HCT116 (cell line): ENCODE results near the gene TMEM60. TPM values are rescaled to one million over a fixed set of nuclear protein-coding genes. Genes with fewer than 3 reads are reported as not detected.

ENCODE experiments used
- ATAC-seq: fragments of 200-7000 bp; cut with Tn5 transposase; 2 replicates; pipeline ENCODE4 v1.9.1; 2020; ENCODE audit warnings: mild to moderate bottlenecking, moderate library complexity
- BruUV-seq: library from RNA; stranded (reverse); fragments of 400-500 nt; replicated peaks from 2 replicates; lab custom pipeline; 2021; lab: Mats Ljungman, UMichigan
- CTCF ChIA-PET: fragments of 300-600 bp; sonication (Branson Sonifier 250); formaldehyde crosslinking; loops from one replicate; lab custom pipeline; 2021; ENCODE audit warnings: antibody characterized with exemption; lab: Charles Lee
- POLR2A ChIA-PET: fragments of 300-600, 350-600 bp; sonication (Branson Sonifier 250); formaldehyde crosslinking; loops from one replicate; lab custom pipeline; 2021; ENCODE audit warnings: antibody characterized with exemption; lab: Charles Lee
- RAD21 ChIA-PET, 2 experiments: fragments of 300-600 bp; sonication (Branson Sonifier 250); formaldehyde crosslinking; loops; one replicate each; lab custom pipeline; 2023; ENCODE audit warnings: low total read pairs in 2 of 2; ENCODE audit not compliant: uncharacterized antibody in 2 of 2, unreplicated experiment in 2 of 2, low non-redundant PET in 1 of 2; lab: Charles Lee
- DNase-seq: peaks from one replicate; pipeline ENCODE4 v3.0.0-alpha.2; 2010; ENCODE audit warnings: low read depth, low spot score
- H2AFZ ChIP-seq: fragments of 200-600 bp; shearing (Covaris generic), sonication (generic); 2 replicates; pipeline ENCODE4 v1.6.1; 2017; ENCODE audit warnings: low read depth, mixed run types, mixed read lengths, antibody characterized with exemption, low read length; ENCODE audit not compliant: poor library complexity, severe bottlenecking
- H3K27ac ChIP-seq: 2 replicates; pipeline ENCODE4 v1.5.1; 2012; ENCODE audit warnings: low read depth, low read length
- H3K27me3 ChIP-seq: fragments of 200-600 bp; sonication (generic); 2 replicates; pipeline ENCODE4 v1.6.1; 2016; ENCODE audit warnings: mixed run types, low read length, mixed read lengths; ENCODE audit not compliant: insufficient read depth
- H3K36me3 ChIP-seq, 2 experiments: fragments of 200-500 bp in 1 of 2; fragments of 200-600 bp in 1 of 2; sonication (Bioruptor generic) in 1 of 2; sonication (generic) in 1 of 2; 2 replicates each; pipeline versions ENCODE4 v1.5.1 to v1.6.1; 2014 to 2016; ENCODE audit warnings: low read length in 2 of 2, inconsistent platforms in 1 of 2, mixed read lengths in 1 of 2, mixed run types in 1 of 2; ENCODE audit not compliant: insufficient read depth in 2 of 2, control insufficient read depth in 1 of 2
- H3K4me1 ChIP-seq, 2 experiments: fragments of 200-600 bp in 1 of 2; sonication (generic) in 1 of 2; 2 replicates each; pipeline versions ENCODE4 v1.5.1 to v1.6.1; 2012 to 2017; ENCODE audit warnings: low read length in 2 of 2, inconsistent platforms in 1 of 2, mild to moderate bottlenecking in 1 of 2, mixed read lengths in 1 of 2, mixed run types in 1 of 2, moderate library complexity in 1 of 2; ENCODE audit not compliant: insufficient read depth in 2 of 2, control insufficient read depth in 1 of 2
- H3K4me2 ChIP-seq: fragments of 200-600 bp; sonication (generic); 2 replicates; pipeline ENCODE4 v1.6.1; 2017; ENCODE audit warnings: mixed run types, low read length, mixed read lengths
- H3K4me3 ChIP-seq, 2 experiments: fragments of 200-600 bp in 1 of 2; sonication (generic) in 1 of 2; replicated peaks in 1 of 2; 2 replicates each; pipeline ENCODE4 v1.5.1; 2011 to 2016; ENCODE audit warnings: low read length in 2 of 2, control low read depth in 1 of 2, low read depth in 1 of 2, mild to moderate bottlenecking in 1 of 2, mixed read lengths in 1 of 2, mixed run types in 1 of 2
- H3K79me2 ChIP-seq: fragments of 200-600 bp; sonication (generic); 2 replicates; pipeline ENCODE4 v1.6.1; 2017; ENCODE audit warnings: mild to moderate bottlenecking, mixed run types, low read length, moderate library complexity, mixed read lengths; ENCODE audit not compliant: insufficient read depth
- H3K9ac ChIP-seq: fragments of 200-600 bp; sonication (generic); 2 replicates; pipeline ENCODE4 v1.6.1; 2016; ENCODE audit warnings: low read length, mixed read lengths
- H3K9me2 ChIP-seq: fragments of 200-600 bp; sonication (generic), shearing (Covaris generic); 2 replicates; pipeline ENCODE4 v1.6.1; 2017; ENCODE audit warnings: mixed run types, mild to moderate bottlenecking, moderate library complexity; ENCODE audit not compliant: insufficient read depth
- H3K9me3 ChIP-seq, 2 experiments: fragments of 200-500 bp in 1 of 2; fragments of 200-600 bp in 1 of 2; sonication (Bioruptor generic) in 1 of 2; sonication (generic) in 1 of 2; 2 replicates each; pipeline ENCODE4 v1.6.1; 2014 to 2017; ENCODE audit warnings: low read length in 2 of 2, mixed read lengths in 2 of 2, inconsistent platforms in 1 of 2, low read depth in 1 of 2, mild to moderate bottlenecking in 1 of 2, mixed run types in 1 of 2, moderate library complexity in 1 of 2; ENCODE audit not compliant: control insufficient read depth in 1 of 2, insufficient read depth in 1 of 2
- H4K20me1 ChIP-seq: fragments of 200-600 bp; sonication (generic), shearing (Covaris generic); 2 replicates; pipeline ENCODE4 v1.6.1; 2017; ENCODE audit warnings: mixed run types, mild to moderate bottlenecking, moderate library complexity; ENCODE audit not compliant: insufficient read depth
- ATF3 ChIP-seq: IDR thresholded peaks from 2 replicates; pipeline ENCODE4 v1.6.1; 2012
- CBX3 ChIP-seq: IDR thresholded peaks from 2 replicates; pipeline ENCODE4 v1.6.1; 2012; ENCODE audit warnings: low read depth
- ELF1 ChIP-seq: IDR thresholded peaks from 2 replicates; pipeline ENCODE4 v1.6.1; 2012; ENCODE audit warnings: low read depth, borderline replicate concordance
- FOSL1 ChIP-seq: IDR thresholded peaks from 2 replicates; pipeline ENCODE4 v1.6.1; 2012; ENCODE audit warnings: low read depth
- MAX ChIP-seq: IDR thresholded peaks from 2 replicates; pipeline ENCODE4 v1.6.1; 2012
- SIN3A ChIP-seq: IDR thresholded peaks from 2 replicates; pipeline ENCODE4 v1.6.1; 2012; ENCODE audit warnings: low read depth
- YY1 ChIP-seq: IDR thresholded peaks from 2 replicates; pipeline ENCODE4 v1.6.1; 2011; ENCODE audit warnings: low read length, low read depth, moderate library complexity, mild to moderate bottlenecking; ENCODE audit not compliant: insufficient replicate concordance; ENCODE audit errors: extremely low read depth
- ZBTB33 ChIP-seq: IDR thresholded peaks from 2 replicates; pipeline ENCODE4 v1.6.1; 2011; ENCODE audit warnings: mild to moderate bottlenecking, low read length, moderate library complexity; ENCODE audit not compliant: insufficient replicate concordance; ENCODE audit errors: extremely low read depth
- ZFX ChIP-seq: fragments of 450-650 bp; IDR thresholded peaks from 2 replicates; pipeline ENCODE4 v1.6.1; 2017
- ZNF274 ChIP-seq: fragments of 200-500 bp; sonication (Bioruptor generic); IDR thresholded peaks from 2 replicates; pipeline ENCODE4 v1.6.1; 2014; ENCODE audit warnings: mild to moderate bottlenecking, low read depth, low read length, inconsistent platforms
- intact Hi-C: fragments of 100-400 bp; cut with micrococcal nuclease; formaldehyde crosslinking; loops from 2 replicates; pipeline ENCODE4 v1.10.0; 2022
- total RNA-seq: library from RNA; stranded (reverse); gene quantifications from one replicate; pipeline ENCODE4 v1.2.1, GENCODE V29; 2021; ENCODE audit not compliant: unreplicated experiment

Gene TMEM60
- total RNA-seq, 1 experiment from 2014 or later, result 10.3 TPM

- Histone ChIP-seq H3K27me3 (no peaks in the 10 kb centered on the region), H3K9ac (no peak overlapping the region), H3K36me3 (no peaks in the 10 kb centered on the region), H3K27ac (no peak overlapping the region), H3K79me2 (peaks cover 11% of the 10 kb centered on the region), H3K4me1 (peaks cover 5 to 6% of the 10 kb centered on the region in 2 experiments), H4K20me1 (peaks cover 3% of the 10 kb centered on the region; the same call in 1 of the 2 replicates), H2AFZ (no peak overlapping the region), H3K9me3 (no peaks in the 10 kb centered on the region), H3K9me2 (no peaks in the 10 kb centered on the region), H3K4me3 (no peak overlapping the region), H3K4me2 (no peak overlapping the region)
- BruUV-seq, result no TSS peak
- intact Hi-C loops, result no loop called here
- TF ChIP-seq ATF3 (no peak), ZNF274 (no peak), SIN3A (no peak), FOSL1 (no peak), CBX3 (no peak), MAX (no peak), ZBTB33 (no peak), ZFX (no peak), YY1 (no peak), ELF1 (no peak)
- ChIA-PET CTCF (no interaction called here), POLR2A (no interaction called here), RAD21 (no interaction called here)
- ATAC-seq, result no peak
- DNase-seq, result no peak
Measured at GRCh38 chr7:77839919-77840318, 41.7 kb upstream of the TMEM60 start.
